GM21447 (cell line): ENCODE data around the gene KSR2.
"Not testable (repeated sequence)": the region's sequence is repeated elsewhere in the genome, so short reads cannot be mapped to it uniquely, and the experiment has no call there.

Experiments used
- ATAC-seq: cut with Tn5 transposase; IDR thresholded peaks from one replicate; pipeline ENCODE4 v1.9.1; 2021; ENCODE audit not compliant: unreplicated experiment

The KSR2 gene

DNA sequence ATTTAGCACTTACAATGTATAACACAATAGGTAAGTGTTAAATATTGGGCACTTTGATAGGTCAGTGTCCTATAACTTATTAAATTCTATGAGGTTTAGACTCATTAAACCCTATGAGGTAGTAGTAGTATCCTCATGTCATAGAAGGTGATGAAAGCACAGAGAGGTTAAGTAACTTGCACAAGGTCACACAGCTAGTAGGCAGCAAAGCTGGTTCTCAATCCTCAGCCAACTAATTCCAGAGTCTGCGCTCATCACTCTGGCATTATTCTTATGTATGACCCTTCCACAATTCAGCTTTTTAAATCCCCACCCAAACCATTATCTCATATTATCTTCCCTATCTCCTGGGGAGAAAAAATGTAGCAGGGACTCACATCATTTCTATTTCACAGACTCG lies 141.1 kb downstream of the KSR2 start:
- no peak for ATAC-seq

DNA sequence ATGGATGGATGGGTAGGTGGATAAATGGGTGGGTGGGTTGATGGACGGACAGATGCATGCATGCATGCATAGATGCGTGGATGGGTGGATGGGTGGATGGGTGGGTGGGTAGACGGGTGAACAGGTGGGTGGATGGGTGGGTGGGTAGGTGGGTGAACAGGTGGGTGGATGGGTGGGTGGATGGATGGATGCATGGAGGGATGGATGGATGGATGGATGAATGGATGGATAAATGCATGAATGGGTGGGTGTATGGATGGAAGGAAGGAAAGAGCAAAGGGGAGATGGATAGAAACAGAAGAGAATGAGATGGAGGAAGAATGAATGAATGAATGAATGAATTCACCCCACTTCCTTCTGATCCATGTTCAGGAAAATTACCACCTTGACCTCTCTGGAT lies 143.0 kb downstream of the KSR2 start:
- no peak for ATAC-seq

- no peak for ATAC-seq
Observed at GRCh38 chr12:117821480-117822175, 147.2 kb downstream of the KSR2 start.

GRCh38 chr12:117820216-117820907 lies 148.4 kb downstream of the KSR2 start:
- ATAC-seq = no peak

DNA sequence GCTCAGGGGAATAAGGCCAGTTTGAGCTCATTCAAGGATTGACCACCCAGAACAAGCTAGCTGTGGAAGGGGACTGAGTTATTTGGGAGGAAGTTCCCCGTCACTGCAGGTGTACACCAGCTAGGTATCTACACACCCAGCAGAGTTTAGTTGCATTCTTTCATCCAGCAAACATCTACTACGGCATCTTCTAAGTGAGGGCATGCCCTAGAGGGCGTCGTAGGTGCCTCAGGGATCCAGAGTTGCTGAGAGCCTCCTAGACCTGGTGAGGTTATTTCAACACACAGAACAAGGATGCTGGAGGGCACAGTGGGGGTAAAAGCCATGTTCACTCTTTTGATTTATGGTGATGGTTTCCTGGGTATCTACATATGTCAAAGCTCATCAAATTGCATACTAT lies 149.6 kb downstream of the KSR2 start:
- no peak for ATAC-seq

DNA sequence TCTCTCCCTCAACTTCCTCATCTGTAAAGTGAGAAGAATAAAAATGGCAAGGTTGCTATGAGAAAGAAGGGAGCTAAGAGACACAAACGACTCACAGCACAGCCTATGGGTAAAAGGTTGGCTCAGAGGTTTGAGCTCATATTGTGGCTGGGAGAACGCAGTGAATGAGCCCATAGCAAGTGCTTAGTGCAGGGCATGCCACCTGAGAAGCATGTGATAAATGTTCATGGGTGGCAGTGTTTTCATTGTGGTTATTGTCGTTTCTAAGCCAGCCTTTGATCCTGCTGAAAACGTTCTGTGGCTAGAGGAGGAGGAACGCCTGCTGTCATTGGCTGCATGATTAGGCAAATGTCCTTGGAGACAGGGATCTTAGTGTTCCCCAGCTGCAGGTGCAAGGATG lies 150.4 kb downstream of the KSR2 start:
- ATAC-seq = no peak

GRCh38 chr12:117809509-117809908 lies 159.3 kb downstream of the KSR2 start:
- ATAC-seq = no peak

- no peak for ATAC-seq
Observed at GRCh38 chr12:117807946-117808345, 160.8 kb downstream of the KSR2 start.

- ATAC-seq = no peak
Observed at GRCh38 chr12:117807355-117807754, 161.4 kb downstream of the KSR2 start.

GRCh38 chr12:117805865-117806264 lies 162.9 kb downstream of the KSR2 start:
- no peak for ATAC-seq

DNA sequence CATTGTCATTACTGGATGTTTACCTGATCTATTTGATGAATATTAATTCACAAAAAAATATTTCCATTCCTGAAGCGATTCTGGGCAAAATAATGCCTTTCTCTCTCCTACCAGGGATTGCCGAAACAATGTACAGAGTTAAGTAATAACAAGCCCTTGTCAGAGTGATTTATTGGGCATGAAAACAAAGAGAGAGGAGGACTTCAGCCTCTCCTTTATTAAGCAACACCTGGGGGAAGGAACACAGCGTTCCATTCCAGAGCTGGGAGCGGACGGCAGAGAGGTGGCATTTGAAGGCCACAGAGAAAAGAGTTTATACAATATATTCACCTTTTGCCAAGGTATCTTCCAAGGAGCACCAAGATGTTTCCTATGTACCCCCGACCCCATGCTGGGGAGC lies 165.8 kb downstream of the KSR2 start:
- ATAC-seq = no peak

DNA sequence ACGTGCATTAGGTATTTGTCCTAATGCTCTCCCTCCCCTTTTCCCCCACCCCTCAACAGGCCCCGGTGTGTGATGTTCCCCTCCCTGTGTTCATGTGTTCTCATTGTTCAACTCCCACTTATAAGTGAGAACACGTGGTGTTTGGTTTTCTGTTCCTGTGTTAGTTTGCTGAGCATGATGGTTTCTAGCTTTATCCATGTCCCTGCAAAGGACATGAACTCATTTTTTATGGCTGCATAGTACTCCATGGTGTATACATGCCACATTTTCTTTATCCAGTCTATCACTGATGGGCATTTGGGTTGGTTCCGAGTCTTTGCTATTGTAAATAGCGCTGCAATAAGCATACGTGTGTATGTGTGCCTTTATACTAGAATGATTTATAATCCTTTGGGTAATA lies 168.1 kb downstream of the KSR2 start:
- ATAC-seq = not testable (repeated sequence)

GRCh38 chr12:117797202-117797601 lies 171.6 kb downstream of the KSR2 start:
- no peak for ATAC-seq

DNA sequence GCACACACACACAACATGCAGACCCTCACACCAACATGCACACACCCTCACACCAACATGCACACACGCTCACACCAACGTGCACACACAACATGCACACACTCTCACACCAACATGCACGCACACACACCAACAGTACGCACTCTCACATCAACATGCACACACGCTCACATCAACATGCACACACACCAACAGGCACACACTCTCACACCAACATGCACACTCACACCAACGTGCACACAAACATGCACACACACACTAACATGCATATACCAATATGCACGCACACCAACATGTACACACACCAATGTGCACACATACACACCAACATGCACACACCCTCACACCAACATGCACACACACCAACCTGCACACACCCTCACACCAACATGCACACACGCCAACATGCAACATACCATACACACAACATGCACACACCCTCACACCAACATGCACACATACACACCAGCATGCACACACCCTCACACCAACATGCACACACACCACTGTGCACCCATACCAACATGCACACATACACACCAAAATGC lies 175.8 kb downstream of the KSR2 start:
- ATAC-seq = no peak

- no peak for ATAC-seq
Observed at GRCh38 chr12:117792471-117792870, 176.3 kb downstream of the KSR2 start.

DNA sequence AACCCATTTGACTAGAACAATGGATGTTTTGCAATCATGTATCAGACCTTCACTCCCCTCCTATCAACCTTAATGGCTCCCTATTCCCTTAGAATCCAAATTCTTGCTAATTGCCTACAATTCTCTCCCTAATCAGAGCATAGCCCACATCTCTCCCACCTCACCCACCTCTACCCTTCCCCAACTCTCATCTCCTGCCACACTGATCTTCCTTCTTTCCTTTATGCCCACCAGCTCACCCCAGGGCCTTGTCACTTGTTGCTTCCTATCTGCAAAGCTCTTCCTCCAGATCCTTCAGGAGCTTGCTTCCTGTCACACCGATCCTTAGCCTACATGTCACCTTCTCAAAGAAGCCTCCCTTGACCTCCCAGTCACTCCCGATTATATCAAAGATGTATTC lies 177.8 kb downstream of the KSR2 start:
- ATAC-seq = no peak

DNA sequence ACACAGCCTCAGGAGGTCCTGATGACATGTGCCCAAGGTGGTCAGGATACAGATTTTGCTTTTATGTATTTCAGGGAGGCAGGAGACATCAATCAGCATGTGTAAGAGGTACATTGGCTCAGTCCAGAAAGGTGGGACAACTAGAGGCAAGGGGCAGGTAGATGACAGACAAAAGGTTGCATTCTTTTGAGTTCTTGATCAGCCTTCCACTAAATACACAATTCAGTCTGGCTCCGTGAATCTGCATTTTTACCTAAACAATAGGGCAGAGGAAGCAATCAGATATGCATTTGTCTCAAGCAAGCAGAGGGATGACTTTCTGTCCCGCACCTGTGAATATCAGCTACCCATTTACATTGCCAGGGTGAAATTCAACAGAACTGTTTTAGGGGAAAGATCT lies 178.6 kb downstream of the KSR2 start:
- ATAC-seq = no peak

DNA sequence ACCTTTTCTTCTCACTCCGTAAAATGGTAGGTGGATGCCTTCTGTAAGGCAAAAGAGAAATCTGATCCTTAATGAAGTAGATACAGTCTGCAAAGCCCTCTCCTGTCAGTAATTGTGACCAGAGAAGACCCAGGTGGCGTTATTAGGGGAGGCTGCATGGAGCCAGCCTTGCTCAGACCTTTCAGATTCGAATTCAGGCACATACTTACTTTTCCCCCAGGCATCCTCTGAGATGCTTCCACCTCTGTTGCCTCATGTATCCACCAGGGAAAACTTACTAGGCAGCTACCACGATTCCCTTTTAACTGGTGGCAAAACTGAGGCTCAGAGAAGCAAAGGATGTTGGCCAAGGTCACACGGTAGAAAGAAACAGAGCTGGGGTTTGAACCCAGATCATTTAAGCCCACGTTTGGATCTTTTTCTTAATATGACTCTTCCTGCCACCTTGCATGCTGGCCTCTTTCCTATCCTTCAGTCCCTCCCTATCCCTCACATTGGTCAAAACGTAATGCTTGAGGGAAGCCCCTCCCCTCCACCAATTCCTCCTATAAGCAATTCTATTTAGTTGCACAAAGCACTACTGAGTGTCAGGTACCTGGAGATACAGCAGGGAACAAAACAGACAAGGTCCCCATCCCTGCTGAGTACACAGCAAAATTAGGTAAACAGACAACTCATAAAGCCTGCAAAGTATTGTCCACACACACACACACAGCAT lies 179.4 kb downstream of the KSR2 start:
- ATAC-seq = no peak

DNA sequence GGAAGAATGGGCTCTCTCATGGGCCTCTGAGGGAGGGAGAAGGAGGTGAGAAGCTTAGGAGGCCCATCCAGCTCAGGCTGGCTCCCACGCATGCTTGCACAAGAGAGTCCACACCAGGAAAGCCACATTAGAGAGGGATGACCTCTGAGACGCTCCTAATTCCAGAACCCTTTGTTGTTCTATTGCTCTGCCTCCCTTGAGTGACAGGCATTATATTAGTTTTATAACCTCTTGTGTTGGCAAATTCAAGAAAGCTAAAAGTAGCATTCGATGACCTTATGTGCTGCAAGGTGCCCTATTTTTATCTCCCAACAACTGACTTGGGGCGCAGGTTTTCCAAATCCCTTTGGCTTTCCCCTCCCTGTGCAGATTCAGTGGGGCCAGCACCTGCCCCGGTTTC lies 190.1 kb downstream of the KSR2 start:
- ATAC-seq = no peak

DNA sequence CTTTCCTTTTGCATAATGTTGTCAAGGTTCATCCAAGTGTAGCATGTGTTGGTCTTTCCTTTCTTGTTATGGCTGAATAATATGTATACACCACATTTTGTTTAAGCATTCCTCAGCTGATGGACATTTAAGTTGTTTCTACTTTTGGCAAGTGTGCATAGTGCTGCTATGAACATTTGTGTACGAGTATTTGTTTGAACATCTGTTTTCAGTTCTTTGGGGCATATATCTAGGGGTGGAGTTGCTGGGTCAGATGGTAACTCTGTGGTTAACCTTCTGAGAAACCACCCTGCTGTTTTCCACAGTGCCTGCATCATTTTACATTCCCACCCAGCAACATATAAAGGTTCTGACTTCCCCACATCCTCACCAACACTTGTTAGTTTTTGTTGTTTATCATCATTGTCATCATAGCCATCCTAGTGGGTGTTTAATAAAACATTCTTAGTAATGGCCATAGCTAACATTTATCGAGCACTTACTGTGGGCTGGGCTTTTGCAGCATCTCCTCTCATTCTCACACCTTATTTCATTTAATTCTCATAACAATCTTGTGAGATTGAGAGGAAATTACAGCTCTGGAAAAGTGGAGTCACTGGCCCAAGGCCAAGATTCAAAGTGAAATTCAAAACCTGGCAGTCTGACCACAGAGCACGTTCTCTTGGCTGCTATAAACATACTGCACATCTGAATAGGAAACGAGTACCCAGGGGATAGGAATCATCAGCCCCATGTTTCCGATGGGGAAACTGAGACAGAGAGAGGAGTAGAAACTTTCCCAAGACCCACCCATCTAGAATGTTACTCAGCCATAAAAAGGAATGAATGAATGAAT lies 193.6 kb downstream of the KSR2 start:
- ATAC-seq = no peak

DNA sequence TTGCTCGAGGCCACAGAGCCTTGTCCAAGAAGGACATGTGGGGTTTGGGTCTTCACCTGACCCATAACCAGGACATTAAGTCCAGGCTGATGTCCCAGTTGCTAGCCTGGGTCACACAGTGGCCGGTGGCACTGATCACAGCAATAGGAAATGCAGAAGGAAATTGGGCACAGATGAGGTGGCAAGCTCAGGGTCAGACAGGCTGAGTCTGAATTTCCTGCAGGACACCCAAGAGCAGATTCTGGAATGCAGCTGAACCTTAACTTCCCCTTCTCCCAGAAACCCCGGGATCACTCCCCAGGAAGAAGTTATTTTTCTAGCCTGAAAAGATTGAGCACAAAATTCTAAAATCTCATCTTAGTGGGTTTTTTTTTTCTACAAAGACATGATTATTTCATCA lies 199.9 kb downstream of the KSR2 start:
- no peak for ATAC-seq
